GM12801 (cell line): ENCODE data around the gene HELZ2.

Experiments used
- CTCF ChIP-seq: IDR thresholded peaks from one replicate; pipeline ENCODE4 v1.5.1; 2011; ENCODE audit warnings: control low read depth; ENCODE audit not compliant: insufficient read length; ENCODE audit errors: extremely low read depth

Gene HELZ2

DNA sequence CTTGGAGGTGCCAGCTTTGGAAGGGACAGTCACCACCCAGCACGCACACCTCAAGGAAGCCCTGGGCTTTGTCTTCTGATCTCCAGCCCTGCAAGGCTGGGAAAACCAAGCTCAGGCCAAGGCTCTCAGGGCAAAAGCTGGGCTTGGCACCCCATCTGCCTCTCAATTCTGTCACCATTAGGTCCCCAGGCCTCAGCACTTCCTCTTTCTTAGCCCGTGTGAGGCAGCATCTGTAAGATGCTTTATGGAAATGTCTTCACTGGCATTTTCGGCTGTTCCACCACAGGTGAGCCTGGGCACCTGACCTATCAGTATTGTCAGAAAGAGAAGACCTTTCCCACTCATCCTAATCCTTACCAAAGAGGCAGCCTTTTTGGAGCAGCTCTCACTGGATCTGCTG lies 28.3 kb upstream of the HELZ2 start:
- no peak for TF ChIP-seq CTCF

- no peak for TF ChIP-seq CTCF
Measured at GRCh38 chr20:63599396-63600050, 25.5 kb upstream of the HELZ2 start.

- no peak for TF ChIP-seq CTCF
Measured at GRCh38 chr20:63598479-63599395, 24.7 kb upstream of the HELZ2 start.

DNA sequence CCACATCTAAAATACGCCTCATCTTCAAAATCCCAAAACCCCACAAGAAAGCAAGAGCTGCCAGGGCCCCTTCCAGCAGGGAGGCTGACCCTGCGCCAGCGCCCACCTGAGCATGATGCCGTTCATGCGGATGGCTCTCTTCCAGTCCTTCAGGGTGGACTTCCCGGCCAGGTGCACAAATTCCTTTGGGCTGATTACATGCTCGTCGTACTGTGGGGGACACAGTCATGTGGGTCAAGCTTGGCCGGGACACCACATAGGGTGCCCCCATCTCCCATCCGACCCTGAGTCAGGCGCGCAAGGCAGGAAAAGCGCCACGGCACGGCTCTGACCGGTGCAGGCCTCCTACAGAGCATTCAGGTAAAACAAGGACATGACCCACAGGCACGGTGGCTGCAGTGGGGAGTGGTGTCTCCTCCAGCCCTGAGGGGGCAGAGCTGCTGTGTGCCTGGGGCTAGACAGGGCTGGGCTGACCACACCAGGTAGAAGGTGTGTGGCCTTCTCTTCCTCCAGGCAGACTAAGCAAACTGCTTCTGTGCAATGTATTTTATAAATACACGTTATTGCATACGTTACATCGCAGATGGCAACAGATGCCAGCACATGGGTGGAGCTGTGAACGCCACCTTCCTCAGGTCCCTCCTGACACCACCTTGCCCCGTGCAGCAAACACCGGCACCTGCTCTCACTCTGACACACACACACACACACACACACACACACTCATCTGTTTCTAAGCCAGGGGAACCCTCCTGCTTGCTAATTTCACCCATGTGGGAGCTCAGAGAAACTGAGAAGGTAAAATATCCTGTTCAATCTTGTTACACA lies 23.8 kb upstream of the HELZ2 start:
- TF ChIP-seq CTCF: no peak

- TF ChIP-seq CTCF: no peak
Measured at GRCh38 chr20:63596423-63596822, 22.4 kb upstream of the HELZ2 start.

DNA sequence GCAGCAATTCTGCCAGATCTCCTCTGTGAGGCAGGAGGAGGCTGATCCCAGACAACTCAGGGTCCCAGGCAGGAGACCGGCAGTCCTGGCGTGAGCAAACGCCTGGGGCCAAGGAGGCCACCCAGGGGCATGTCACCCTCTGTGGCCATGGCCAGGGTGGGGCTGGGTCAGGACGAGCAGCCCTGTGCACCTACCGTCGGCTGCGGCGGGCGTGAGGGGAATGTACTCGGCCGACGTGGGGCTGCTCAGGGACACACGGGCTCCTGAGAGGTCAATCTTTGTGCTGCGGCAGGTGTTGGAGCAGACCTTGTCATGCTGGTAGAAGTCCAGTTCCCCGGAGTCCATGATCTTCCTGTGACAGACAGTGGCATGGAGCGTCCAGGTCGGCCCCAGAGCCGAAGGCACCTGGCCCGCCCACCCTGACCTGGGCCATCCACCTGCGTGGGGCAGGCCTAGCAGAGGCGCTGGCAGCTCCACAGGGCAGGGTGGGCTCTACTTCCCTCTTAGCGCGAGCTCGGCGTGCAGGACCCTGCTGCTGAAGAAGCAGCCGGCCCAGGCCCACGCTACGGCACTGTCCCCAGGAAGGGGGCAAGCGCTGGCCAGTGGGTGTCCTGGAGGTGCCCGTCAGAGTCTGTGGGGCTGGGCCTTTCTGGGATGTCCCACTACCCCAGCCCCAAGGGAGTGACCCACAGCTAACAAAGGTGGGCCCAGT lies 21.5 kb upstream of the HELZ2 start:
- no peak for TF ChIP-seq CTCF
